ENCODE results near the gene CCDC183.

CCDC183 gene

GRCh38 chr9:136759001-136759400 is 37.1 kb upstream of the CCDC183 start:
- no peak overlapping the region for H2AFZ ChIP-seq (ENCODE audit: low read length)
- no peak overlapping the region for H3K4me3 ChIP-seq (ENCODE audit: low read depth, low read length, poor library complexity, severe bottlenecking)
- H3F3A ChIP-seq (ENCODE audit: insufficient read depth, low read length): no peaks in the 10 kb centered on the region
- H3K27me3 ChIP-seq (ENCODE audit: insufficient read depth, low read length): peaks cover 28% of the 10 kb centered on the region; the same call in 1 of the 2 replicates
- H3K27ac ChIP-seq (ENCODE audit: low read depth, low read length, poor library complexity, severe bottlenecking): no peak overlapping the region
- no peak overlapping the region for H3K9ac ChIP-seq (ENCODE audit: low read length)
- no peaks in the 10 kb centered on the region for H3K4me1 ChIP-seq (ENCODE audit: insufficient read depth, low read length, severe bottlenecking)
- H3K4me2 ChIP-seq (ENCODE audit: low read length): no peak overlapping the region
- H4K20me1 ChIP-seq (ENCODE audit: insufficient read depth, low read length): no peaks in the 10 kb centered on the region
- TF ChIP-seq EZH2 (IDR thresholded peaks at IDR 0.05; ENCODE audit: borderline replicate concordance, low read length): no peak
- TF ChIP-seq, protein P1, sequence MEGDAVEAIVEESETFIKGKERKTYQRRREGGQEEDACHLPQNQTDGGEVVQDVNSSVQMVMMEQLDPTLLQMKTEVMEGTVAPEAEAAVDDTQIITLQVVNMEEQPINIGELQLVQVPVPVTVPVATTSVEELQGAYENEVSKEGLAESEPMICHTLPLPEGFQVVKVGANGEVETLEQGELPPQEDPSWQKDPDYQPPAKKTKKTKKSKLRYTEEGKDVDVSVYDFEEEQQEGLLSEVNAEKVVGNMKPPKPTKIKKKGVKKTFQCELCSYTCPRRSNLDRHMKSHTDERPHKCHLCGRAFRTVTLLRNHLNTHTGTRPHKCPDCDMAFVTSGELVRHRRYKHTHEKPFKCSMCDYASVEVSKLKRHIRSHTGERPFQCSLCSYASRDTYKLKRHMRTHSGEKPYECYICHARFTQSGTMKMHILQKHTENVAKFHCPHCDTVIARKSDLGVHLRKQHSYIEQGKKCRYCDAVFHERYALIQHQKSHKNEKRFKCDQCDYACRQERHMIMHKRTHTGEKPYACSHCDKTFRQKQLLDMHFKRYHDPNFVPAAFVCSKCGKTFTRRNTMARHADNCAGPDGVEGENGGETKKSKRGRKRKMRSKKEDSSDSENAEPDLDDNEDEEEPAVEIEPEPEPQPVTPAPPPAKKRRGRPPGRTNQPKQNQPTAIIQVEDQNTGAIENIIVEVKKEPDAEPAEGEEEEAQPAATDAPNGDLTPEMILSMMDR (IDR thresholded peaks at IDR 0.05; ENCODE audit: low read length): no peak
- no peaks in the 10 kb centered on the region for H3K36me3 ChIP-seq (ENCODE audit: insufficient read depth, low read length)
- no peaks in the 10 kb centered on the region for H3K9me2 ChIP-seq (ENCODE audit: low read depth, low read length)
- H3K79me2 ChIP-seq (ENCODE audit: insufficient read depth, low read length): no peaks in the 10 kb centered on the region
- H3K9me3 ChIP-seq (ENCODE audit: low read length): no peaks in the 10 kb centered on the region

GRCh38 chr9:136759436-136760325 is 36.5 kb upstream of the CCDC183 start:
- Histone ChIP-seq H3K27me3 (ENCODE audit: insufficient read depth, low read length) (peaks cover 27% of the 10 kb centered on the region; the same call in 1 of the 2 replicates), H3K4me1 (ENCODE audit: insufficient read depth, low read length, severe bottlenecking) (no peaks in the 10 kb centered on the region), H3F3A (ENCODE audit: insufficient read depth, low read length) (no peaks in the 10 kb centered on the region), H4K20me1 (ENCODE audit: insufficient read depth, low read length) (no peaks in the 10 kb centered on the region), H3K9me2 (ENCODE audit: low read depth, low read length) (no peaks in the 10 kb centered on the region), H2AFZ (ENCODE audit: low read length) (no peak overlapping the region), H3K9me3 (ENCODE audit: low read length) (no peaks in the 10 kb centered on the region), H3K27ac (ENCODE audit: low read depth, low read length, poor library complexity, severe bottlenecking) (no peak overlapping the region), H3K4me2 (ENCODE audit: low read length) (no peak overlapping the region), H3K79me2 (ENCODE audit: insufficient read depth, low read length) (no peaks in the 10 kb centered on the region), H3K4me3 (ENCODE audit: low read depth, low read length, poor library complexity, severe bottlenecking) (no peak overlapping the region), H3K9ac (ENCODE audit: low read length) (no peak overlapping the region), H3K36me3 (ENCODE audit: insufficient read depth, low read length) (no peaks in the 10 kb centered on the region)
- TF ChIP-seq EZH2 (IDR thresholded peaks at IDR 0.05; ENCODE audit: borderline replicate concordance, low read length): no peak
- TF ChIP-seq, protein P1 (IDR thresholded peaks at IDR 0.05; ENCODE audit: low read length): no peak

- Histone ChIP-seq H2AFZ (ENCODE audit: low read length) (no peak overlapping the region), H3F3A (ENCODE audit: insufficient read depth, low read length) (no peaks in the 10 kb centered on the region), H3K9me2 (ENCODE audit: low read depth, low read length) (no peaks in the 10 kb centered on the region), H3K36me3 (ENCODE audit: insufficient read depth, low read length) (no peaks in the 10 kb centered on the region), H3K4me3 (ENCODE audit: low read depth, low read length, poor library complexity, severe bottlenecking) (no peak overlapping the region), H3K27me3 (ENCODE audit: insufficient read depth, low read length) (peaks cover 24% of the 10 kb centered on the region; the same call in 1 of the 2 replicates), H3K79me2 (ENCODE audit: insufficient read depth, low read length) (no peaks in the 10 kb centered on the region), H3K9me3 (ENCODE audit: low read length) (no peaks in the 10 kb centered on the region), H3K9ac (ENCODE audit: low read length) (no peak overlapping the region), H3K4me2 (ENCODE audit: low read length) (no peak overlapping the region), H4K20me1 (ENCODE audit: insufficient read depth, low read length) (no peaks in the 10 kb centered on the region), H3K4me1 (ENCODE audit: insufficient read depth, low read length, severe bottlenecking) (no peaks in the 10 kb centered on the region), H3K27ac (ENCODE audit: low read depth, low read length, poor library complexity, severe bottlenecking) (no peak overlapping the region)
- no peak for TF ChIP-seq EZH2 (IDR thresholded peaks at IDR 0.05; ENCODE audit: borderline replicate concordance, low read length)
- TF ChIP-seq, protein P1 (IDR thresholded peaks at IDR 0.05; ENCODE audit: low read length): no peak
These were observed 35.7 kb upstream of the CCDC183 start for GRCh38 chr9:136760424-136760823.
